Karpas-422 (cell line): ENCODE results near the gene GPX7. TPM values are rescaled to one million over a fixed set of nuclear protein-coding genes. Genes with fewer than 3 reads are reported as not detected.

Source experiments
- DNase-seq: peaks from one replicate; pipeline ENCODE4 v3.0.0-alpha.2; 2015
- H2AFZ ChIP-seq: fragments of 200-600 bp; sonication (generic); 2 replicates; pipeline ENCODE4 v1.6.1; 2014; ENCODE audit warnings: antibody characterized with exemption, low read length, mixed read lengths
- H3K27ac ChIP-seq: fragments of 200-600 bp; sonication (generic); 2 replicates; pipeline ENCODE4 v1.5.1; 2014; ENCODE audit warnings: mild to moderate bottlenecking, low read length, moderate library complexity
- H3K27me3 ChIP-seq: fragments of 200-600 bp; sonication (generic); 2 replicates; pipeline ENCODE4 v1.6.1; 2014; ENCODE audit warnings: low read length, mixed read lengths
- H3K36me3 ChIP-seq: fragments of 200-600 bp; sonication (generic); 2 replicates; pipeline ENCODE4 v1.6.1; 2014; ENCODE audit warnings: low read length, mixed read lengths; ENCODE audit not compliant: insufficient read depth
- H3K4me1 ChIP-seq: fragments of 200-600 bp; sonication (generic); 2 replicates; pipeline ENCODE4 v1.6.1; 2014; ENCODE audit warnings: mild to moderate bottlenecking, low read length, mixed read lengths
- H3K4me2 ChIP-seq: fragments of 200-600 bp; sonication (generic); 2 replicates; pipeline ENCODE4 v1.6.1; 2014; ENCODE audit warnings: low read length, low read depth, mild to moderate bottlenecking; ENCODE audit not compliant: poor library complexity, severe bottlenecking
- H3K4me3 ChIP-seq: fragments of 200-600 bp; sonication (generic); 2 replicates; pipeline ENCODE4 v1.5.1; 2014; ENCODE audit warnings: mild to moderate bottlenecking, antibody characterized with exemption, low read length, mixed read lengths
- H3K79me2 ChIP-seq: fragments of 200-600 bp; sonication (generic); 2 replicates; pipeline ENCODE4 v1.6.1; 2014; ENCODE audit warnings: mild to moderate bottlenecking, low read length, mixed read lengths
- H3K9ac ChIP-seq: fragments of 200-600 bp; sonication (generic); 2 replicates; pipeline ENCODE4 v1.6.0; 2014; ENCODE audit warnings: low read length
- H3K9me2 ChIP-seq: fragments of 200-600 bp; sonication (generic), shearing (Covaris generic); replicated peaks from 2 replicates; pipeline ENCODE4 v1.6.0; 2014; ENCODE audit warnings: mild to moderate bottlenecking, low read length, moderate library complexity; ENCODE audit not compliant: insufficient read depth
- H3K9me3 ChIP-seq: fragments of 300-700, 200-600 bp; sonication (generic); 2 replicates; pipeline ENCODE4 v1.6.1; 2014; ENCODE audit warnings: low read length, mixed read lengths
- H4K20me1 ChIP-seq: fragments of 200-600 bp; sonication (generic); 2 replicates; pipeline ENCODE4 v1.6.1; 2014; ENCODE audit warnings: mild to moderate bottlenecking, antibody characterized with exemption, low read length, low read depth; ENCODE audit not compliant: insufficient read depth
- total RNA-seq: library from RNA; depleted of rRNA; stranded (reverse); fragments of >200 nt; shearing (Covaris generic); gene quantifications from 2 replicates; pipeline ENCODE4 v1.2.3, GENCODE V29; 2014; ENCODE audit warnings: low replicate concordance

GPX7 gene
- total RNA-seq, 1 experiment from 2014 or later, result 90.5 TPM

DNA sequence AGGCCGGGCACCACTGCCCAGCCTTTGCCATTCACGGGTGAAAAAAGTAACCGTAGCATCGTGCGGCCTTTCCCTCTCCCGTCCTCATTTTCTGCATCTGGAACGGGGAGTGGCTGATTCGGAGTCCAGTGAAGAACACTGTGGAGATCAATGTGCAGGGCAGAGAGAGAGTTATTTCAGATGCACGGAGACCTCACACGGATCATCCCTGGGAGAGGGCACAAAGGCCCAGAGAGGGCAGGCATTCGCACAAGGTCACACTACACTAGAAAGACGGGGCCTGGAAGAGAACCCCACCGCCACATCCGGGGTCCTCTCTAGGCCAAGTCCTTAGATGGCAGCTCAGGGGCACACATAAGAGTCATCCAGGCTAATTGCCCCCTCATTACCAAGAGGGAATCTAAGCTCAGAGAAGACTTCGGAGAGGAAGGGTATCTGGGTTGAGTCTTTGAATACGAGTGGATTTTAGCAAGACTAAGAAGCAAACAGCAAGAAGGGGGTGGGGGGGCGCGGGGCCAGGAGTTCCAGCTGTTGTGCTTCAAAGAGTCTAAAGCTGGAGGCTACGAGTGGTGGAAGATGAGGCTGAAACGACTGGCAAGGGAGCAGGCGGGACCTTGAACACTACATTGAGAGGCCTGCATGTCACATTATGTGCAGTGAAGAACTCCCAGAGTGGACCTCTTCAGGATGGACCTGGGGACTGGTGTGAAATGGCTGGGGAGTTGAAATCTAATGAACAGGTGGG lies 857 bp downstream of the GPX7 start:
- peak overlapping the region; percentile 90 for H2AFZ ChIP-seq
- peaks cover 23% of the 10 kb centered on the region for H3K36me3 ChIP-seq
- H3K27ac ChIP-seq, result peak overlapping the region; percentile 68
- peak overlapping the region; percentile 93 for H3K4me2 ChIP-seq
- no peaks in the 10 kb centered on the region for H4K20me1 ChIP-seq
- no peaks in the 10 kb centered on the region for H3K9me2 ChIP-seq
- peak; percentile 75 for DNase-seq
- no peaks in the 10 kb centered on the region for H3K9me3 ChIP-seq
- H3K9ac ChIP-seq, result peak overlapping the region; percentile 95
- peaks cover 41% of the 10 kb centered on the region for H3K79me2 ChIP-seq
- H3K27me3 ChIP-seq, result no peaks in the 10 kb centered on the region
- H3K4me1 ChIP-seq, result peaks cover 27% of the 10 kb centered on the region
- H3K4me3 ChIP-seq, result peak overlapping the region; percentile 87

DNA sequence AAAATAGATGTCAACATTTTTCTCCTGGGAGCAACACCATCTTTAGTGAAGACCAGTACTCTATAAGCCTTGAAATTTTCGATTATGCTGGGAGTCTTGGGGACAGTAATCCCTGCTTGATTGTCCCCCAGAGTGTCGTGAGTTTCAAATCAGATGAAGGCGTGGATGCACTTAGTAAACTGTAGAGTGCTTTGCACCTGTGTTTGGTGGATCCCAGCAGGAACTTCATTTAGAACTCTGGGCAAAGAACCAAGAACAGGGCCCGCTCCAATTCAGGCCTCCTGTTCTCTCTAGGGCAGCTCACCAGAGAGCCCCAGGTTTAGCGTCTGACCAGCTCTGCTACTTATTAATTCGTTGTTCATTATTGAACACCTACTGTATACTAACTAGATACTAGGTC lies 1.5 kb downstream of the GPX7 start:
- Histone ChIP-seq H3K9me2 (no peaks in the 10 kb centered on the region), H3K9ac (peak overlapping the region; percentile 95), H3K79me2 (peaks cover 41% of the 10 kb centered on the region), H3K9me3 (no peaks in the 10 kb centered on the region), H3K27ac (no peak overlapping the region; the same call in 1 of the 2 replicates), H3K4me2 (peak overlapping the region; percentile 93), H3K27me3 (no peaks in the 10 kb centered on the region), H3K4me1 (peaks cover 27% of the 10 kb centered on the region), H3K4me3 (peak overlapping the region; percentile 87), H3K36me3 (peaks cover 29% of the 10 kb centered on the region), H4K20me1 (no peaks in the 10 kb centered on the region), H2AFZ (no peak overlapping the region)
- no peak for DNase-seq

DNA sequence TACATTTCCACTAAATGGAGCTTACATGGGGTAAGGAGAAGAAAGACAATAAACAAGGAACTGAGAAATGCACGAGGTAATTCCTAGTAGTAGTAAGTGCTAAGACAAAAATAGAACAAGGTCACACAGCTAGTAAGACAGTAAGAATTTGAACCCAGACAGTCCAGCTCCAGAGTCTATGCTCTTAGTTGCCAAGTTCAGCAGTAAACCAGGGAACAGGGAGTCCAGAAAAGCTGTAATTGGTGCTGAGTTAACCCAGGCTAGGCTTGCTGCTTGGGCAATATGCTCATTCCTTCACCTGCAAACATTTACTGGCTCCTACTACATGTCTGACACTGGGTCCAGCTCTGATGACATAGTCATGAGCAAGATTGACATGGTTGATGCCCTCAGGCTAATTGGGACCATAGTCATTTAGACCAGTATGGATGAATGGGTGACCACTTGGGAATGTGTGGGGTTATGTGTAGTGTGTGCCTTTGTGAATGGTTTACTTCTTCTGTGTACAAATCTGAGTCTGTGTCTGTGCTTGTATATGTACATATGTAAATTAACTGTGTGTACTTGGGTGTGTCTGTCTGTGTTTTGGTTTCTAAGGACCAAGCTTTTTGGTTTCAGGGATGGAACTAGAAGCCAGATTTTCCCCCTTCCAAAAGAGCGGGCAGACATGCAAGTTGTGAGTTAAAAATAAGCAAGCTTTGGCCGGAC lies 2.0 kb downstream of the GPX7 start:
- H3K4me2 ChIP-seq, result peak overlapping the region; percentile 93
- no peaks in the 10 kb centered on the region for H3K9me2 ChIP-seq
- H4K20me1 ChIP-seq, result no peaks in the 10 kb centered on the region
- peaks cover 27% of the 10 kb centered on the region for H3K4me1 ChIP-seq
- H2AFZ ChIP-seq, result no peak overlapping the region
- peaks cover 41% of the 10 kb centered on the region for H3K79me2 ChIP-seq
- DNase-seq, result no peak
- H3K36me3 ChIP-seq, result peaks cover 32% of the 10 kb centered on the region
- H3K9me3 ChIP-seq, result no peaks in the 10 kb centered on the region
- H3K27me3 ChIP-seq, result no peaks in the 10 kb centered on the region
- peak overlapping the region; percentile 87; the same call in 1 of the 2 replicates for H3K4me3 ChIP-seq
- peak overlapping the region; percentile 95; the same call in 1 of the 2 replicates for H3K9ac ChIP-seq
- H3K27ac ChIP-seq, result no peak overlapping the region

DNA sequence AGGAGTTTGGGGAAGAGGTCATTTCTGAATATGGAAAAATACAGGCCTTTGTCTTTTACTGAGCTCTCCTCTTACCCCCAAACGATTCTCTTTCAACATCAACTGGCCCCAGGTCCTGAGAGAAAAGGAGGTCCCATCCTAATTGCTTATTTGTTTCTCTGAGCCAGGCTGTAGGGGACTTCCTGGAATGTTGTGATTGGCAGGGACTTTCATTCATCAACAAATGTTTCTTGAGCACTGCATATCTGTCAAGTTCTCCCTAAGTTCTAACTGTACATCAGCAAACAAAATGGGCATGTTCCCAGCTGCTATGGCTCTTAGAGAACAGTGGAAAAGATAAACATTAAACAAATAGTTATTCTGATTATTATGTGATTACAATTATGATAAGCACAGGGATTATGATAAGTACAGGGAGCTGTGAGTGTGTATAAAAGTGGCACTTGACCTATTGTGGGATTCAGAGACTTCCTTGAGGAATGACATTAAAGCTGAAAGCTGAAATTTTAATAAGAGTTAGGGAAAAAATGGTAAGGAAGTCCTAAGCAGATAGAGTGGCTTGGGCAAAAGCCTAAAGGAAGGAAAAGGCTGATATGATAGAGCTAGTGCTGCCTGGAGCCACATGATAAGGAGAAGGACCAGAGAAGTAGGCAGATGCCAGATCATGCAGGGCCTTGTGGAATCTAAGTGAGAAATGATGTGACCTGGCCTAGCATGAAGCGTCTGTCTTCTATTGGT lies 11.6 kb downstream of the GPX7 start:
- DNase-seq, result no peak
- H3K4me3 ChIP-seq, result no peak overlapping the region
- no peaks in the 10 kb centered on the region for H3K79me2 ChIP-seq
- H3K27me3 ChIP-seq, result no peaks in the 10 kb centered on the region
- no peaks in the 10 kb centered on the region for H3K9me3 ChIP-seq
- H4K20me1 ChIP-seq, result no peaks in the 10 kb centered on the region
- H3K9ac ChIP-seq, result no peak overlapping the region
- no peak overlapping the region for H3K4me2 ChIP-seq
- H3K4me1 ChIP-seq, result no peaks in the 10 kb centered on the region
- H3K27ac ChIP-seq, result no peak overlapping the region
- H2AFZ ChIP-seq, result no peak overlapping the region
- no peaks in the 10 kb centered on the region for H3K9me2 ChIP-seq
- 0 out of 2 replicates have a peak, but pooled peaks cover under 1% of the 10 kb centered on the region for H3K36me3 ChIP-seq

DNA sequence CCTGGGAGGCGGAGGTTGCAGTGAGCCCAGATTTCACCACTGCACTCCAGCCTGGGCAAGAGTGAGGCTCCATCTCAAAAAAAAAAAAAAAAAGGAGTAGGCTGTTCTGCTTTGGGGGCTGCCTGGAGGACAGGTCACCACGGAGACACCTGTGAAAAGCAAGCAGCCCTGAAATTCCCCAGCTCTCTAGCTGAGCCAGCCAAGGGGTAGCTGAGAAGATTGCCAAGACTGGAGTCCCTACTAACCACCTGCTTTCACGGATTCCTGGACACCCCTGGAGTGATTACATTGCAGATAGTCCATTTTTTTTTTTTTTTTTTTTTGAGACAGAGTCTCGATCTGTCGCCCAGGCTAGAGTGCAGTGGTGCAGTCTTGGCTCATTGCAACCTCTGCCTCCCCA lies 12.5 kb downstream of the GPX7 start:
- Histone ChIP-seq H3K79me2 (no peaks in the 10 kb centered on the region), H3K9me3 (no peaks in the 10 kb centered on the region), H3K27me3 (no peaks in the 10 kb centered on the region), H3K36me3 (no peaks in the 10 kb centered on the region), H3K9me2 (no peaks in the 10 kb centered on the region), H3K27ac (no peak overlapping the region), H2AFZ (no peak overlapping the region), H4K20me1 (no peaks in the 10 kb centered on the region), H3K4me2 (no peak overlapping the region), H3K9ac (no peak overlapping the region), H3K4me3 (no peak overlapping the region), H3K4me1 (no peaks in the 10 kb centered on the region)
- DNase-seq, result no peak

DNA sequence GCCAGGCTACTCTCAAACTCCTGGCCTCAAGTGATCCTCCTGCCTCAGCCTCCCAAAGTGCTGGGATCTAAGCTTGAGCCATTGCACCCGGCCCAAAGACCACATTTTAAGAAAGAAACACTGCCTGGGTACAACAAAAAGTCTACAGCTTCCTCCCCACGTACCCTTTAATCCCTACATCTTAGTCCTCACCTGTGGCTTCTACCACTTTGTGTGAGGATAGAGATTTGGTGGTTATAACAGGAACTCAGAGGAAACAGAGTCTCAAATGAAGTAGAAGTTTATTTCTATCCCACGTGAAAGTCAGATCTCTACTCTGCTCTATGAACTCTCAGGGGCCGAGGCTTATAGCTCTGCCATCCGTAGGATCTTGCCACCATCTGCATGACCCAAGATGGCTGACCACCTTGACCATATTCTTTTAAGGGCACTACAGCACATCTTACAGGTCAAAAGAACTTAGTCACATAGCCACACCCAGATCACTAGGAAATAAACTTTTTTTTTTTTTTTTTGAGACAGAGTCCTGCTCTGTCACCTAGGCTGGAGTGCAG lies 13.4 kb downstream of the GPX7 start:
- Histone ChIP-seq H3K9me2 (no peaks in the 10 kb centered on the region), H3K79me2 (no peaks in the 10 kb centered on the region), H3K27me3 (no peaks in the 10 kb centered on the region), H4K20me1 (no peaks in the 10 kb centered on the region), H2AFZ (no peak overlapping the region), H3K9me3 (no peaks in the 10 kb centered on the region), H3K9ac (no peak overlapping the region), H3K36me3 (no peaks in the 10 kb centered on the region), H3K4me2 (no peak overlapping the region), H3K27ac (no peak overlapping the region), H3K4me3 (no peak overlapping the region), H3K4me1 (no peaks in the 10 kb centered on the region)
- no peak for DNase-seq

DNA sequence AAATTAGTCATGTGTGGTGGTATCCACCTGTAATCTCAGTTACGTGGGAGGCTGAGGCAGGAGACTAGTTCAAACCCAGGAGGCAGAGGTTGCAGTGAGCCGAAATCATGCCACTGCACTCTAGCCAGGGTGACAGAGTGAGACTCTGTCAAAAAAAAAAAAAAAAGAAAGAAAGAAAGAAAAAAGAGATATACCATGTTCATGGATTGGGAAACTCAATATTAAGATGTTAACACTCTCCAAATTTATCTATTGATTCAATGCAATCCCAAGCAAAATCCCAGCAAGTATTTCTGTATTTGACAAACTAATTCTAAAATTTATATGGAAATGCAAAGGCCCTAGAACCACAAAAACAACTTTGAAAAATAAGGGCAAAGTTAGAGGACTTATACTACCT lies 19.8 kb downstream of the GPX7 start:
- Histone ChIP-seq H3K27me3 (no peaks in the 10 kb centered on the region), H4K20me1 (no peaks in the 10 kb centered on the region), H3K9ac (no peak overlapping the region), H3K4me3 (no peak overlapping the region), H2AFZ (no peak overlapping the region), H3K9me3 (no peaks in the 10 kb centered on the region), H3K4me2 (no peak overlapping the region), H3K27ac (no peak overlapping the region), H3K4me1 (no peaks in the 10 kb centered on the region), H3K9me2 (no peaks in the 10 kb centered on the region), H3K36me3 (no peaks in the 10 kb centered on the region), H3K79me2 (no peaks in the 10 kb centered on the region)
- no peak for DNase-seq

DNA sequence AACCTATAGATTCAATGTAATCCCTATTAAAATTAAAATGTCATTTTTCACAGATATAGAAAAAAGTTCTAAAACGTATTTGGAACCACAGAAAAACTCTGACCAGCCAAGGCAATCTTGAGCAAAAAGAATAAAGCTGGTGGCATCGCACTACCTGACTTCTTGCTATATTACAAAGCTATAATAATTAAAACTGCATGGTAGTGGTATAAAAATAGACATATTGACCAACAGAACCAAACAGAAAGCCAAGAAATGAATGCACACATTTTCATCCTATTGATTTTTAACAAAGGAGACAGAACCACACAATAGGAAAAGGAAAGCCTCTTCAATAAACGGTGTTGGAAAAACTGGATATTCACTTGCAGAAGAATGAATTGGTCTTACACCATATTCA lies 21.6 kb downstream of the GPX7 start:
- Histone ChIP-seq H3K36me3 (no peaks in the 10 kb centered on the region), H3K27ac (no peak overlapping the region), H4K20me1 (no peaks in the 10 kb centered on the region), H3K9ac (no peak overlapping the region), H3K4me2 (no peak overlapping the region), H3K9me2 (no peaks in the 10 kb centered on the region), H3K9me3 (no peaks in the 10 kb centered on the region), H3K4me3 (no peak overlapping the region), H2AFZ (no peak overlapping the region), H3K4me1 (no peaks in the 10 kb centered on the region), H3K79me2 (no peaks in the 10 kb centered on the region), H3K27me3 (no peaks in the 10 kb centered on the region)
- DNase-seq, result no peak
